ENCODE measurements around the gene TPTE. TPM values are rescaled to one million over a fixed set of nuclear protein-coding genes. Genes with fewer than 3 reads are reported as not detected.
"Not testable (repeated sequence)": the region's sequence is repeated elsewhere in the genome, so short reads cannot be mapped to it uniquely, and the experiment has no call there.

Gene TPTE
- total and polyA plus RNA-seq, 4 donors, result 0.08 TPM; not detected in 3

GRCh38 chr21:10521835-10522500 is 585 bp downstream of the TPTE start:
- H3K27ac ChIP-seq (ENCODE audit: low read depth in 1 of 2, low read length in 2 of 2); H3K27me3 ChIP-seq (ENCODE audit: control insufficient read depth in 1 of 2, insufficient read depth in 2 of 2, low read length in 1 of 2); H3K36me3 ChIP-seq (ENCODE audit: control insufficient read depth in 1 of 2, insufficient read depth in 2 of 2, low read length in 1 of 2); H3K9me3 ChIP-seq (ENCODE audit: control insufficient read depth, low read length); H3K4me1 ChIP-seq (ENCODE audit: control insufficient read depth in 1 of 2, insufficient read depth in 2 of 2, low read length in 2 of 2); H3K4me3 ChIP-seq (ENCODE audit: low read length in 2 of 2); intact Hi-C loops (cut with DNase I): not testable (repeated sequence)
- DNase-seq (peak in 1 of 2 donors; percentile 61), ATAC-seq (ENCODE audit: low FRiP score) (peak; percentile 34)
- WGBS, 2 donors, result 50 to 54% methylated on average over 59 to 75 of the region's 75 CpGs

GRCh38 chr21:10539956-10540355 is 18.6 kb downstream of the TPTE start:
- 62% methylated on average over 3 of the region's 3 CpGs for WGBS, 2 donors
- Histone ChIP-seq H3K27me3 (ENCODE audit: control insufficient read depth in 1 of 2, insufficient read depth in 2 of 2, low read length in 1 of 2) (no peaks in the 10 kb centered on the region), H3K36me3 (ENCODE audit: control insufficient read depth in 1 of 2, insufficient read depth in 2 of 2, low read length in 1 of 2) (no peaks in the 10 kb centered on the region), H3K27ac (ENCODE audit: low read depth in 1 of 2, low read length in 2 of 2) (no peak overlapping the region), H3K4me1 (ENCODE audit: control insufficient read depth in 1 of 2, insufficient read depth in 2 of 2, low read length in 2 of 2) (no peaks in the 10 kb centered on the region), H3K9me3 (ENCODE audit: control insufficient read depth, low read length) (peaks cover 2% of the 10 kb centered on the region), H3K4me3 (ENCODE audit: low read length in 2 of 2) (no peak overlapping the region)
- intact Hi-C loops (cut with DNase I), result no loop called here
- DNase-seq, result no peak
- ATAC-seq (ENCODE audit: low FRiP score), result peak; percentile 13

GRCh38 chr21:10544376-10544775 is 23.0 kb downstream of the TPTE start:
- intact Hi-C loops (cut with DNase I); ATAC-seq (ENCODE audit: low FRiP score); H3K27ac ChIP-seq (ENCODE audit: low read depth in 1 of 2, low read length in 2 of 2); H3K27me3 ChIP-seq (ENCODE audit: control insufficient read depth in 1 of 2, insufficient read depth in 2 of 2, low read length in 1 of 2); H3K4me1 ChIP-seq (ENCODE audit: control insufficient read depth in 1 of 2, insufficient read depth in 2 of 2, low read length in 2 of 2); H3K9me3 ChIP-seq (ENCODE audit: control insufficient read depth, low read length); H3K4me3 ChIP-seq (ENCODE audit: low read length in 2 of 2); H3K36me3 ChIP-seq (ENCODE audit: control insufficient read depth in 1 of 2, insufficient read depth in 2 of 2, low read length in 1 of 2): not testable (repeated sequence)
- peak in 1 of 2 donors; percentile 62 for DNase-seq
- WGBS, 2 donors, result 77 to 79% methylated on average over 9 of the region's 9 CpGs

DNA sequence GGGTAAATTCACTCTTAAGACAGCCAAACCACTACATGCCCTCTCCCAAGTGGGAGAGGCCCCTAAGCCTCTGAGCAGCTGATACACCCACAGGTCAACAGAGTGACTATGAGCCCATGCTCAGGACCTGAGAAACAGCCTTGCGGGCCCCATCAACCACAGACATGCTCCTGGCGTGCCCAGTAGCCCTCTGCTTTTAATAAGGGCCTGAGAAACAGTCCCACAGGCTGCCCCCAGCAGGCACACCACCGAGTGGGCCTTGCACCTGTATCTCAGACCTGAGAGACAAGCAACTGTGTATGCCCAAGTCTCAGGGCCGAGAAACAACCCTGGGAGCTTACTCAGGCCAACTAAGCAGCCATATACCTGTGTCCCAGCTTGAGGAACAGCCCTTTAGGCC is 26.5 kb downstream of the TPTE start:
- H3K36me3 ChIP-seq (ENCODE audit: control insufficient read depth in 1 of 2, insufficient read depth in 2 of 2, low read length in 1 of 2); ATAC-seq (ENCODE audit: low FRiP score); H3K27me3 ChIP-seq (ENCODE audit: control insufficient read depth in 1 of 2, insufficient read depth in 2 of 2, low read length in 1 of 2); intact Hi-C loops (cut with DNase I); H3K9me3 ChIP-seq (ENCODE audit: control insufficient read depth, low read length); H3K4me1 ChIP-seq (ENCODE audit: control insufficient read depth in 1 of 2, insufficient read depth in 2 of 2, low read length in 2 of 2); H3K4me3 ChIP-seq (ENCODE audit: low read length in 2 of 2); H3K27ac ChIP-seq (ENCODE audit: low read depth in 1 of 2, low read length in 2 of 2): not testable (repeated sequence)
- peak in 1 of 2 donors; percentile 59 for DNase-seq
- 33 to 35% methylated on average over 4 of the region's 4 CpGs for WGBS, 2 donors

GRCh38 chr21:10548331-10548954 is 27.1 kb downstream of the TPTE start:
- H3K27me3 ChIP-seq (ENCODE audit: control insufficient read depth in 1 of 2, insufficient read depth in 2 of 2, low read length in 1 of 2); H3K36me3 ChIP-seq (ENCODE audit: control insufficient read depth in 1 of 2, insufficient read depth in 2 of 2, low read length in 1 of 2); ATAC-seq (ENCODE audit: low FRiP score); H3K9me3 ChIP-seq (ENCODE audit: control insufficient read depth, low read length); H3K4me3 ChIP-seq (ENCODE audit: low read length in 2 of 2); H3K4me1 ChIP-seq (ENCODE audit: control insufficient read depth in 1 of 2, insufficient read depth in 2 of 2, low read length in 2 of 2); intact Hi-C loops (cut with DNase I); H3K27ac ChIP-seq (ENCODE audit: low read depth in 1 of 2, low read length in 2 of 2): not testable (repeated sequence)
- peak in 1 of 2 donors; percentile 69 for DNase-seq
- WGBS, 2 donors, result 69 to 72% methylated on average over 2 of the region's 2 CpGs

GRCh38 chr21:10570803-10571202 is 49.4 kb downstream of the TPTE start:
- H3K4me3 ChIP-seq (ENCODE audit: low read length in 2 of 2); H3K4me1 ChIP-seq (ENCODE audit: control insufficient read depth in 1 of 2, insufficient read depth in 2 of 2, low read length in 2 of 2); DNase-seq; H3K36me3 ChIP-seq (ENCODE audit: control insufficient read depth in 1 of 2, insufficient read depth in 2 of 2, low read length in 1 of 2); intact Hi-C loops (cut with DNase I); H3K27ac ChIP-seq (ENCODE audit: low read depth in 1 of 2, low read length in 2 of 2); H3K27me3 ChIP-seq (ENCODE audit: control insufficient read depth in 1 of 2, insufficient read depth in 2 of 2, low read length in 1 of 2): not testable (repeated sequence)
- peak; percentile 47 for ATAC-seq (ENCODE audit: low FRiP score)
- 40 to 48% methylated on average over 2 of the region's 2 CpGs for WGBS, 2 donors
- peaks cover 10% of the 10 kb centered on the region for H3K9me3 ChIP-seq (ENCODE audit: control insufficient read depth, low read length)

DNA sequence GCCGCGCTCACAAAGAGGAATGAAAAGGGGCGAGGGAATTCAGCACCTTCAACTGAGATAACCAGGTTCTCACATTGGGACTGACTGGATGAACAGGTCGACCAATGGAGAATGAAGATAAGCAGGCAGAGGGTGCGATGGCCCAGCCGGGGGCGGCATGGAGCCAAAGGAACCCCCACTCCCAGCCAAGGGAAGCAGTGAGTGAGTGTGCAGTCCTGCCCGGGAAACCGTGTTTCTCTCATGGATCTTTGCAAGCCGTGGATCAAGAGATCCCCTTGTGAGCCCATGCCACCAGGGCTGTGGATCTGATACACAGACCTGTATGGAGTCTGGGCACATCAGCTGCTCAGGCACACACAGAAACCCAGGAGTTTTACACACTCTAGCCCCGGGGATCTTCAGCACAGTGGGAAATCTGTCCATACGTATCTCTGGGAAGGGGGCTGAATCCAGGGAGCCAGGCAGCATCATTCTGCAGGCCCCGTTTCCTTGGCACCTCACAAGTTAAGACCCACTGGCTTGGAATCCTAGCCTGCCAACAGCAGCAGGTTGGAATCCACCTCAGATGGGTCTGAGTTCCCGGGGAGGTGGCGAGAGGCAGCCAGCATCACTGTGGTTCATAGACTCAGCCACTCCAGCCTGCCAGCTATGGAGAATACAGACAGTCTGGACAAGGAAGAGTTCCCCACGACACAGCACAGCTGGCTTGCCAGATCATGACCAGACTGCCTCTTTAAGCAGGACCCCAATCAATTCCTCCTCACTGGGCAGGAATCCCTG is 53.3 kb downstream of the TPTE start:
- H3K4me3 ChIP-seq (ENCODE audit: low read length in 2 of 2); H3K36me3 ChIP-seq (ENCODE audit: control insufficient read depth in 1 of 2, insufficient read depth in 2 of 2, low read length in 1 of 2); H3K27ac ChIP-seq (ENCODE audit: low read depth in 1 of 2, low read length in 2 of 2); intact Hi-C loops (cut with DNase I); H3K27me3 ChIP-seq (ENCODE audit: control insufficient read depth in 1 of 2, insufficient read depth in 2 of 2, low read length in 1 of 2); H3K4me1 ChIP-seq (ENCODE audit: control insufficient read depth in 1 of 2, insufficient read depth in 2 of 2, low read length in 2 of 2): not testable (repeated sequence)
- 71 to 73% methylated on average over 16 of the region's 16 CpGs for WGBS, 2 donors
- peaks cover 10% of the 10 kb centered on the region for H3K9me3 ChIP-seq (ENCODE audit: control insufficient read depth, low read length)
- DNase-seq (peak in 1 of 2 donors; percentile 43), ATAC-seq (ENCODE audit: low FRiP score) (peak; percentile 34)

DNA sequence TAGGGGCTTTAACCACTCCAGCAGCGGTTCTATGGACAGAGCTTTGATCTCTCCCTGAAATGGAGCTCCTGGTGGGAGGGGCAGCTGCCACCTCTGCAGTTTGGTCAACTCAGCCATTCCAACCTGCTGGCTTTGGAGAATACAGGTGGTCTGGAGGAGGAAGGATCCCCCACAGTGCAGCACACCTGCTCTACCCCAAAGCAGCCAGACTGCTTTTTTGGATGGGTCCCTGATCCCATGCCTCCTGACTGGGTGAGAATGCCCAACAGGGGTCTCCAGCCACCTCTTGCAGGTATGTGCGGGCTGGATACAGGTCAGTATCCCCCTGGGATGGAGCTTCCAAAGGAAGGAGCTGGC is 53.9 kb downstream of the TPTE start:
- WGBS, 2 donors, result 57 to 66% methylated on average over 2 of the region's 2 CpGs
- intact Hi-C loops (cut with DNase I), result no loop called here
- no peak overlapping the region for H3K4me3 ChIP-seq (ENCODE audit: low read length in 2 of 2)
- H3K27ac ChIP-seq (ENCODE audit: low read depth in 1 of 2, low read length in 2 of 2), result no peak overlapping the region
- DNase-seq (peak in 1 of 2 donors; percentile 45), ATAC-seq (ENCODE audit: low FRiP score) (peak; percentile 25)
- no peaks in the 10 kb centered on the region for H3K36me3 ChIP-seq (ENCODE audit: control insufficient read depth in 1 of 2, insufficient read depth in 2 of 2, low read length in 1 of 2)
- peaks cover 10% of the 10 kb centered on the region for H3K9me3 ChIP-seq (ENCODE audit: control insufficient read depth, low read length)
- no peaks in the 10 kb centered on the region for H3K27me3 ChIP-seq (ENCODE audit: control insufficient read depth in 1 of 2, insufficient read depth in 2 of 2, low read length in 1 of 2)
- no peaks in the 10 kb centered on the region for H3K4me1 ChIP-seq (ENCODE audit: control insufficient read depth in 1 of 2, insufficient read depth in 2 of 2, low read length in 2 of 2)

- intact Hi-C loops (cut with DNase I); H3K27me3 ChIP-seq (ENCODE audit: control insufficient read depth in 1 of 2, insufficient read depth in 2 of 2, low read length in 1 of 2); ATAC-seq (ENCODE audit: low FRiP score); H3K9me3 ChIP-seq (ENCODE audit: control insufficient read depth, low read length); H3K4me3 ChIP-seq (ENCODE audit: low read length in 2 of 2); DNase-seq; H3K27ac ChIP-seq (ENCODE audit: low read depth in 1 of 2, low read length in 2 of 2); H3K36me3 ChIP-seq (ENCODE audit: control insufficient read depth in 1 of 2, insufficient read depth in 2 of 2, low read length in 1 of 2); H3K4me1 ChIP-seq (ENCODE audit: control insufficient read depth in 1 of 2, insufficient read depth in 2 of 2, low read length in 2 of 2): not testable (repeated sequence)
Observed at GRCh38 chr21:10578910-10579309, 57.5 kb downstream of the TPTE start.

All from aorta (tissue), 5 donors.